GM13976 (cell line): ENCODE results near the gene C6orf120.

Source experiments
- DNase-seq: peaks from one replicate; pipeline ENCODE4 v3.0.0; 2012; ENCODE audit warnings: low spot score
- in situ Hi-C: fragments of 300-500 bp; cut with MboI; formaldehyde crosslinking; loops from one replicate; pipeline ENCODE4 v1.12.0; 2022; ENCODE audit warnings: low sequenced_read_pairs, mixed read lengths, inconsistent platforms; ENCODE audit not compliant: unreplicated experiment
- TF ChIP-seq, protein P1 (sequence below): IDR thresholded peaks from 2 replicates; pipeline ENCODE4 v1.5.1; 2012; ENCODE audit warnings: borderline replicate concordance, mild to moderate bottlenecking; ENCODE audit not compliant: insufficient read depth; ENCODE audit errors: extremely low read depth, missing control alignments, control extremely low read depth

The C6orf120 gene

DNA sequence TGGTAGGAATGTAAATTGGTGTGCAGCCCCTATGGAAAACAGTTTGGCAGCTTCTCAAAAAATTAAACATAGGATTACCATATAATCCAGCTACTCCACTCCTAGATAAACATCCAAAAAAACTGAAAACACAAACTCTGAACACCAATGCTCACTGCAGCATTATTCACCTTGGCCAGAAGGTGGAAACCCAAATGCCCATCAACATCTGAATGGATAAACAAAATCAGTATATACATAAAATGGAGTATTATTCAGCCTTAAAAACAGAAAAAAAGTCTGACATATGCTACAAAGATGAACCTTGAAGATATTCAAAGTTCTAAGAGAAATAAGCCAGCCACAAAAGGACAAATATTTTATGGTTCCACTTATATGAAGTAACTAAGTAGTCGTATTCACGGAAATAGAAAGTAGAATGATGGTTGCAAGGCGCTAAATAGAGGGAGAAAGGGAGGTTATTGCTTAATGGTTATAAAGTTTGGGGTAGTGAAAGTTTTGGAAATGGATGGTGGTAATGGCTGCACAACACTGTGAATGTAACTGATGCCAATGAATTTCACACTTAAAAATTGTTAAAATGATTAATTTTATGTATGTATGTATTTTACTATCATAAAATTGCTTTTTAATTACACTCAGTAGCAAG is 18.4 kb downstream of the C6orf120 start:
- DNase-seq, result no peak
- TF ChIP-seq, protein P1, sequence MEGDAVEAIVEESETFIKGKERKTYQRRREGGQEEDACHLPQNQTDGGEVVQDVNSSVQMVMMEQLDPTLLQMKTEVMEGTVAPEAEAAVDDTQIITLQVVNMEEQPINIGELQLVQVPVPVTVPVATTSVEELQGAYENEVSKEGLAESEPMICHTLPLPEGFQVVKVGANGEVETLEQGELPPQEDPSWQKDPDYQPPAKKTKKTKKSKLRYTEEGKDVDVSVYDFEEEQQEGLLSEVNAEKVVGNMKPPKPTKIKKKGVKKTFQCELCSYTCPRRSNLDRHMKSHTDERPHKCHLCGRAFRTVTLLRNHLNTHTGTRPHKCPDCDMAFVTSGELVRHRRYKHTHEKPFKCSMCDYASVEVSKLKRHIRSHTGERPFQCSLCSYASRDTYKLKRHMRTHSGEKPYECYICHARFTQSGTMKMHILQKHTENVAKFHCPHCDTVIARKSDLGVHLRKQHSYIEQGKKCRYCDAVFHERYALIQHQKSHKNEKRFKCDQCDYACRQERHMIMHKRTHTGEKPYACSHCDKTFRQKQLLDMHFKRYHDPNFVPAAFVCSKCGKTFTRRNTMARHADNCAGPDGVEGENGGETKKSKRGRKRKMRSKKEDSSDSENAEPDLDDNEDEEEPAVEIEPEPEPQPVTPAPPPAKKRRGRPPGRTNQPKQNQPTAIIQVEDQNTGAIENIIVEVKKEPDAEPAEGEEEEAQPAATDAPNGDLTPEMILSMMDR, result no peak
- in situ Hi-C loops, result no loop called here

DNA sequence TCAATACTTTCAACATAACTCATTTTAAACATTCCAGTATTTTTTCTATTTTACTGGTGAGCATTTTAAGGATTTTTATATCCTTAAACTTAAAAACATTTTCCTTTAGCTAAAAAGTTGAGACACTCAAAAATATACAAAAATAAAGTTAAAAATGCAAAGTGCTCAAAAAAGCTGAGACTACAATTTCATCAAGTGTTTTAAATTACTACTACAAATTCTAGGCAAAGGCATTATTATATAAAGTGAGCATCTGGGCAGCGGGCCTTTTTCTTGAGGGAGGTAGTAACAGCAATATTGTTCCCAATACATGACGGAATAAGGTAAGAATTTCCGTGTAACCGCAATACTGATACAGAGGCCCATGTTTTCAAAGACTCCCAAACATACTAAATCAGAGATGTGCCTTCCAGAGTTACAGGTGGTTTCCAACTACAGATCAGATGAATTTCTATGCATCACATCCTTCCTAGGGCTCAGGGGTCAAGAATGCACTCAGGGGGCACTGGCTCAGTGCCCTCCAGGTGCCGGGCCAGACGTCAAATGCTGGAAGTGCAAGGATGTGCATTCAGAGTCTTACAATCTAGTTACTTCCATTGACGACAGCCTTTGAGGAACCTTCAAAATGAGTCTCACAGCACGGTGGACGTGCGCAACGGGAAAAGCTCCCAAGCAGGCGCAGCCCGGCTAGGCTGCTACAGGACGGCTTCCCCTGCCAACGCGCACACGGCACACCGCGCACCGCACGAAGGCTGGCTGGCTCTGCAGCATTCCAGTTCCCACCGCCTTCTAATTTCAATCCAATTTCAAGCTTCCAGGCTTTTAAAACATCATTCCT is 20.7 kb downstream of the C6orf120 start:
- in situ Hi-C loops, result no loop called here
- TF ChIP-seq, protein P1, result no peak
- peak; percentile 21 for DNase-seq

DNA sequence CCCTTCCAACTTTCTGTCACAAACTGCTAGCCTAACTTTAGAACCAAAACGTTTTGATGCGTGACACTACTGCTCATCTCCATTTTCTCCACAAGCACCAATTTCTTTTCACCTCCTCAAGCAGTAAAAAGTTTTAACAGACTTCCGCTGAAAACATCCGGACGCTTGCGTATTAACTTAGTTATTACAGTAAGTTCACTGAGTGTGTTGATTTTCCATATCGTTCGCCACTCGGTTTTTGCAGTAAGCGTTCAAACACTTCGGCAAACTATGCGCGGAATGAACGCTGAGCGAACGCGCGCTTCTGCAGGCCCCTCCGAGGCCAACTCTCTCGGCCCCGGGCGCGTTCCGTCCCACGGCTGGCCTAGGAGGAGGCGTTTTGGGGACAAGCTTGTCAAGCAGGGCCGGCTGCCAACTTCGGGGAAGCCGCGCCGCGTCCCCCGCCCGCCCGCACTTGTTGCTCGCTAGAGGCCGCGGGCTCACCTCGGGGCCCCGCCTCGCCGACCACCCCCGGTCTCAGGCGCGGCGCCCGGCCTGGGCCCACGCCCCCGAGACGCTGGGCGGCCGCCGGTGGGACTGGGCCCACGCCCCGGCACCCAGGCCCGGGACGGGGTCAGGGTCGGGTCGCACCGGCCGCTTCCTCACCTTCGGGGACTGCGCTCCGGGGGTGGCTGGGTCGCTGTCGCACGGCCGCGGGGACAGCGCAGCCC is 21.4 kb downstream of the C6orf120 start:
- DNase-seq, result peak; percentile 78
- TF ChIP-seq, protein P1, result no peak
- in situ Hi-C loops, result no loop called here

DNA sequence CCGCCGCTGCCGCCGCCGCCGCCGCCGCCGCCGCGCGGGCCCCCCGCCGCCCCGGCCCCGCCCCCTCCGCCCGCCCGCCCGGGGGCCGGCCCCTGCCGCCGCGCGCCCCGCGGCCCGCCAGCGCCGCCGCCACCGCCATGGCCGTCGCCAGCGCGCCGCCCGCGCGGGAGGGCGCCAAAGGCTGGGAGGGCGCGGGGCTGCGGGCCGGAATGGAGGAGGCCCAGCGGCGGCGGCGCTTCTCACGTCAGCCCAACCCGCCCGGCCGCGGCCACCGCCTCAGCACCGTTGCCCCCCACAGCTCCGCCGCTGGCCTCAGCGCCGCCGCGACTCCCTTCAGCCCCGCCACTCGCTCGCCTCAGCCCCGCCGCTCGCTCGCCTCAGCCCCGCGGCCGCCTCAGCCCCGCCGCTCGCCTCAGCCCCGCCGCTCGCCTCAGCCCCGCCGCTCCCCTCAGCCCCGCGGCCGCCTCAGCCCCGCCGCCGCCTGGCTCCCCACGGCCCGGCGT is 22.1 kb downstream of the C6orf120 start:
- DNase-seq, result peak; percentile 81
- in situ Hi-C loops, result no loop called here
- TF ChIP-seq, protein P1, result no peak

DNA sequence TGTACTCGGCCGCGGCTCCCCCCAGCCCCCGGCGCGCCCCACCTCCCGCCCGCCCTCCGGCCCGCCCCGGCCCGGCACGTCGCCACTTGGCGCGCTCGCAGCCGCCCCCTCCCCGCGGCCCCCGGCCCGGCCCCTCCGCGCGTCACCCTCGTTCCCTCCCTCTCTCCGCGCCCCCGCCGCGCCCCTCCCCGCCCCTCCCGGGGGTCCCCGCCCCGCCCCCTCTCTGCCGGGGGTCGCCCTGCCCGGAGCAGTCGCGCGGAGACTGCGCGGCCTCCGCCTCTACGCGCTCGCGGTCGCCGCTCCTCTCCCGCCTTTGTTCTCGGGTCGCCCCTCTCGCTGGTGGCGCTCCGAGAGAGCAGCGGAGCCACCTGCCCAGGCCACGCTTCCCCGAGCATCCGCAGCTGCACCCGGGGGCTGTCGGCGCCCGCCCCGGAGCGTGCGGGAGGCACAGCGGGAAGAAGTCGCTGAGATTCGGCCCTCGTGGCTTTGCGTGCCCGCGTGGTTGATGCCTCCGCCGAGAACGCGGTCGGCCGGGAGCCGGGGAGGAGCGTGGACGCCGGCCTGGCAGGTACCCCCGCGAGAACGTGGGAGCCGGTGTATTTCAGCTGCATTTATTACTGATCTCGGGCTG is 22.7 kb downstream of the C6orf120 start, which contains the start of gene PHF10:
TSS of gene PHF10 (minus strand) at position 7 of the 631 bp plus-strand sequence. CDS start 569 bp downstream, outside the sequence.
- in situ Hi-C loops, result no loop called here
- TF ChIP-seq, protein P1, result no peak
- DNase-seq, result peak; percentile 89
